Ramos (cell line): ENCODE results near the gene FKBP3.
"Not testable (repeated sequence)": the region's sequence is repeated elsewhere in the genome, so short reads cannot be mapped to it uniquely, and the experiment has no call there.

Source experiments
- in situ Hi-C: fragments of 300-500 bp; cut with MboI; formaldehyde crosslinking; loops from one replicate; pipeline ENCODE4 v1.14.3; 2022; ENCODE audit warnings: low sequenced_read_pairs; ENCODE audit not compliant: unreplicated experiment

Gene FKBP3

DNA sequence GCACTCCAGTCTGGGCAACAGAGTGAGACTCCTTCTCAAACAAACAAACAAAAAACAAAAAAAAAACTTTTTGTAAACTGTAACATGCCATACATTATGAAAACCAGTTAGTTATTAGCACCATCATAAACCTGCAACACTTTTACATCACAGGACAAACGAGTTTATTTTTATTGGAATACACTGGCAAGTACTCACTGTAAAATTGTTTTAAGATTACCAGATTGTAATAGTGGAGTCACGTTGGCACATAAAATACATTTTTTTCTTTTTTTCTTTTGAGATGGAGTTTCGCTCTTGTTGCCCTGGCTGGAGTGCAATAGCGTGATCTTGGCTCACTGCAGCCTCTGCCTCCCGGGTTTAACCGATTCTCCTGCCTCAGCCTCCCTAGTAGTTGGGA, 15.7 kb downstream of the FKBP3 start:
- in situ Hi-C loops, result no loop called here

DNA sequence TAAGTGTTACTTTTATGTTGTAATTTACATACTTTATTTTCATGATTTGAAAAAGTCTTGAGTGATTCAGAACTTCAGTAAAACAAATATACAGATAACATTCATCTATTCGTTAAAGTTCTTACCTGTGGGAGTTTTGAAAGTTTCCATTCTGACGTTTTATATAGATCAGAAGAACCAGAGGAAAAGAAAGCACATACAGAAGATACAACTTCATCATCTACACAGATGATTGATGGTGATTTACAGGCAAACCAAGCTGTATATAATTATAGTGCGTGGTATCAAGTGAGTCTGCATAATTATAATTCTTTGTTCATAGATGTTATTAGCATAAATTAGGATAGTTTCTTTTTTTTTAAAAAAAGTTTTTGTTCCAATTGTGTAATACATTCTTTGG, 20.0 kb downstream of the FKBP3 start:
- in situ Hi-C loops, result no loop called here

DNA sequence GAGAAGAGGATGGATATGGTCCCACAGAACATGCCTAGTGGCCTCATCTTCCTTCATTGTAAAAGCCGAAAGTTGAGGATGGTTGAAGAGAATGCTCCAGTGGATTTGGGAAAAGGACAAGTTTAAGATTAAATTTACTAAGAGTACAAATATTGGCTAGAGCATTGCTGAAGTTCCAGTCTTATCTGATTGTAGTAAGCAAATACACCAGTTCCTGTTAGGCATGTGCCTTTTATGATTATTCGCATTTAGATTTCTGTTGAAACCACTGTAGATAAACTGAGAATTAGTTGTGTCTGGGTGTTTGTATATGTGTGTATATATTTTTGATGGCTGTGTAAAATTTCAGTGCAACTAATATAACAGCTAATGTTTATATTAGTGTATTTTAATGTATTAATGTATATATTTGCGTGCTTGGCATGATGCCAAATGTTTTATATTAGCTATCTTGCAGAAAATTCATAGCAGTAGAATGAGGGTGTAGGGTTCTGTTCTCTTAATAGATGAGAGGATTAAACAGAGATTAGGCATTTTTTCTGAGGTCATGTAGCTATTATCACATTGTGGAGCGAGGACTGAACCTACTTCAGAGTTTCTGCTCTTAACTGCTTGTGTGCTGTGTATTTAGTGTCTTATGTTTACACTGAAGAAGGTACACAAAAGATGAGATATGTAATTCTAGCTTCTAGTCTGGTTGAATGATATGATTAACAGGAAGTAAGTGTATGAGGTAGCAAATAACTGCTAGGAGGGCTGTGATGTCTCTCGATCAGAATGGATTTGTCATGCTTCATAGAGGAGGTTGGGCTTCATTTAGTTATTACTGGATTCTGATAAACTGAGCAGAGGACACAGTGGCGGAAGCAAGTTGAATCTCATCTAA, 21.1 kb downstream of the FKBP3 start:
- in situ Hi-C loops, result no loop called here

DNA sequence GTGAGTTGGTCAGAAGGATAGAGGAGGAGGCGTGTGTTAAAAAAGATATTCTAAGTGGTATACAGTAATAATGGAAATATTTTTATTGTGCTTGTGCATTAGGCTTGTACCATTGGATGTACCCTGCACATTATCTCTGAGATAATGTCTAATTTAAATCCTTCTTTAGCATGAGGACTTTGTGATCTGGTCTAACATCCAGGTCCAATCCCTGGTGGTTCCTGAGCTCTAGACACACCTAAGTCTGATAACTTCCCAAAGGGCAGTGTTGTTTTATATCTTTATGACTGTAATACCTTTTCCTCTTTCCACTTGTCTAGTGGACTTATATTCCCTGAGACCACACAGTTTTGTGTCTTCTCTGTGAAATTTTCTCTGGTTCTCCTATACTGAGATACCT, 29.7 kb downstream of the FKBP3 start:
- in situ Hi-C loops, result no loop called here

DNA sequence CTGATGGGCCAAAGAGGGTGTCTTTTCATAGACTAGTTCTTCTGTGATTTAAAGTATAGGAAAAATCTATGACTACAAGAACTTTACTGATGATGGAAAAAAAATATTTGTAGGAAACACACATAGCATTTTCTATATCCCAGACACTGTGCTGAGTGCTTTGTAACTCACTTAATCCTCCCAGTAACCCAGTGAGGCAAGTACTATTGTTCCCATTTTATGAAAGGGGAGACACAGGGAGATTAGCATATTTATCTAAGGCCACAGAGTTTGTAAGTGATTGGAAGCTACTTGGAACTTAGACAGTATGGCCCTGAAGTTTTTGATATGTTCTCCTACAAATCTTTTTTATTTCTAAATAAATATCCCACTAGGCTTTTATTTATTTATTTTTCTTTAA, 30.5 kb downstream of the FKBP3 start:
- in situ Hi-C loops, result no loop called here

- in situ Hi-C loops, result no loop called here
Measured at GRCh38 chr14:45096218-45096617, 38.1 kb downstream of the FKBP3 start.

- in situ Hi-C loops, result no loop called here
Measured at GRCh38 chr14:45095143-45095542, 39.1 kb downstream of the FKBP3 start.

DNA sequence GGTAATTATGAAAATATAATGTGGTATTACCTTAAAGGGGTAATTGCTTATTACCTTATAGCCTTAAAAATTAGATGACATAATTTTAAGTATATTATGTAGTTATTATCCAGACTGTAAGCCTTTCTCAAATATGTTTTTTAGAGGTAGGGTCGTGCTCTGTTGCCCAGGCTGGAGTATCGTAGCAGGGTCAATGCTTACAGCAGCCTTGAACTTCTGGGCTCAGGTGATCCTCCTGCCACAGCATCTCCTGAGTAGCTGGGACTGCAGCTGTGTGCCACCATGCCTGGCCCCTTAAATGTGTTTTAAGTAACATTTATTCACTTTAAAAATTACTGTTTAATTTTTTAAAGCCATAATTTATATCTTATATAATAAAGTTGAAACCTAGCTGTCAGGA, 40.0 kb downstream of the FKBP3 start:
- in situ Hi-C loops, result no loop called here

DNA sequence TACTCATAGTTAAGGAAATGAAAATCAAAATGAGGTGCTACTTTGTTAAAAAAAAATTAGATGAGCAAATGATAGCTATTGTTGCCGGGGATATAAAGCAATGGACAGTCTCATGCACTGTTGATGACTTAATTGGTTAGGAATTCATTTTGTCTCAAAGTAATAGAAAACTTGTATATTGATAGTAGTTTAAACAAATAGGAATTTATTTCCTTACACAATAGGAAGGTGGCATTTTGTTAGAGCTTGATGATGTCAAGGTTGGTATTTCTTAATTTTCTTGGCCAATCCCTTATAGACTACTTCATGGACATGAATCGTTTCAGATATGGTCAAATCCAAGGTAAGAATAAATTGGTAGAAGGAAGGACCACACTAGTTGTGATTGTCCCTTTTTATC, 42.6 kb downstream of the FKBP3 start:
- in situ Hi-C loops, result no loop called here

- in situ Hi-C loops, result no loop called here
Measured at GRCh38 chr14:45089813-45090212, 44.5 kb downstream of the FKBP3 start.

DNA sequence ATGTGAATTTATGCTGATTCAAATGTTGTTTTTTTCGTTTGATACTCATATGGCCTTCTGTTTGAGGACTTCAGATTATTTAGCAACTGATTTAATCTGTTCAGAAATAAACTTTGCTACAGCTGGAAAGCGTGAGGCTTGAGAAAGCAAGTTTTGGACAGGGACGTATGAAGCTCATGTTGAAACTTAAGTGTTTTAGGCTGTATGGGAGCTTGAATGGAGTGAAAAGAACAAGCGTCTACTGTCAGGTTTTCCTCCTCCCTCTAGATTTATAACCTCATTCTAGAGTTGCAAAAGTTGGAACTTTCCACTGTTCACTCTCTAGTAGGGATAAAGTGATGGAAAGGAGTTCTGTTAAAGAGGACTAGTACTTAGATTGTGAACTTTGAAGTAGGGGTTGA, 49.3 kb downstream of the FKBP3 start:
- in situ Hi-C loops, result no loop called here

DNA sequence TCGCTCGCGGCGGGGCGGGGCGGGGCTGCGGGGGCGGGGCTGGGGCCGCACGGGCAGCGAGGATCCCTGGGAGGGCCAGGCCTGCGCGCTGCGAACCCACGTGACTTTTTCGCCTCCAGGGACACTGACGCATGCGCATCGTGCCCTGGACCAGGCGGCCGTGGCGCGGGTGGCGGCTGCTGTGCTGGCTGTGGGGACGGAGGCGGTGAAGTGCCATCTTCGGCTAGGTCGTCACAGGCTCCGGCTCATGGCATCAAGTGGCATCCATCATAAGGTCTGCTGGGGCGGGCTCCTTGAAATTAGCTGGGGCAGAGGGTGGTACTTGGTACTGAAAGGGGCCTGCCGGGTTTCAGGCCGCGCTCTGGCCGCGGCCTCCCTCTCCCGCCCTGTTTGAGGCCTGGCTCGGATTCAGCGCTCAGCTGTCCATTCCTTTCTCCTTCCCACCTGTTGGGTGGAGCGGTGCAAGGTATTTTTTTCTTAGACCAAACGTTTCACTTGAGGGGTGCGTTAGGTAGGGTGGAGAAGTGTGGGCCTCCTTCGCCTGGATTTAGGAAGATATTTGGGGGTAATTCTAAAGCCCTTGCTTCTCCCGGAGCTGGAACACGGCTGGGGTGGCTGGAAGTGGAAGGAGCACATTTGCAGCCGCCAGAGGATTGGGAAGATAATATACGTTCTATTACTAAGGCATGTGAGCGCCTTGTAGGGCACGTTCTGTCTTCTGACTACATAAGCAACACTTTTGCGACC, 50.1 kb downstream of the FKBP3 start, which contains the start of gene PRPF39:
TSS of gene PRPF39 (plus strand) at position 141 of the 747 bp plus-strand sequence. CDS start 11,124 bp downstream, outside the sequence.
- in situ Hi-C loops, result no loop called here

- in situ Hi-C loops, result no loop called here
Measured at GRCh38 chr14:45083617-45083975, 50.7 kb downstream of the FKBP3 start.

GRCh38 chr14:45082420-45082819, 51.9 kb downstream of the FKBP3 start:
- in situ Hi-C loops, result no loop called here

GRCh38 chr14:45081096-45081495, 53.2 kb downstream of the FKBP3 start:
- in situ Hi-C loops, result not testable (repeated sequence)

DNA sequence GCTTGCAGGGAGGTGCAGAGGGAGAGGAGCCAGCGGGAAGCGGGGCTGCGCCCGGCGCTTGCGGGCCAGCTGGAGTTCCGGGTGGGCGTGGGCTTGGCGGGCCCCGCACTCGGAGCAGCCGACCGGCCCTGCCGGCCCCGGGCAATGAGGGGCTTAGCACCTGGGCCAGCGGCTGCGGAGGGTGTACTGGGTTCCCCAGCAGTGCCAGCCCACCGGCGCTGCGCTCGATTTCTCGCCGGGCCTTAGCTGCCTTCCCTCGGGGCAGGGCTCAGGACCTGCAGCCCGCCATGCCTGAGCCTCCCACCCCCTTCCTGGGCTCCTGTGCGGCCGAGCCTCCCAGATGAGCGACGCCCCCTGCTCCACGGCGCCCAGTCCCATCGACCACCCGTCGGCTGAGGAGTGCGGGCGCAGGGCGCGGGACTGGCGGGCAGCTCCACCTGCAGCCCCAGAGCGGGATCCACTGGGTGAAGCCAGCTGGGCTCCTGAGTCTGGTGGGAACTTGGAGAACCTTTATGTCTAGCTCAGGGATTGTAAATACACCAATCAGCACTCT, 53.8 kb downstream of the FKBP3 start:
- in situ Hi-C loops, result not testable (repeated sequence)

DNA sequence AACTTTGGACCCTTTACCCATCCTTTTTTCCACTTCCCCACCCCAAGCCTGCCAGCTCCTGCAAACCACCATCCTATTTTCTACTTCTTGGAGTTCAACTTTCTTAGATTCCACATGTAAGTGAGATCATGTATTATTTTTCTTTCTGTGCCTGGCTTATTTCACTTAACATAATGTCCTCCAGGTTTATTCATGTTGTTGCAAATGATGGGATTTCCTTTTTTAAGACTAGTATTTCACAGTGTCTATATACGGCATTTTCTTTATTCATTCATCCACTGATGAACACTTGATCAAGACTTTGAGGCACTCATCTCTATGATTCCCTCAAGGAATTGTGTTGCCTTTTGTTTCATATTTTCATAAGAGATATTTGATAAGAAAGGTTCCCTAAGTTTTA, 56.0 kb downstream of the FKBP3 start:
- in situ Hi-C loops, result no loop called here

GRCh38 chr14:45073231-45073879, 60.9 kb downstream of the FKBP3 start:
- in situ Hi-C loops, result no loop called here

DNA sequence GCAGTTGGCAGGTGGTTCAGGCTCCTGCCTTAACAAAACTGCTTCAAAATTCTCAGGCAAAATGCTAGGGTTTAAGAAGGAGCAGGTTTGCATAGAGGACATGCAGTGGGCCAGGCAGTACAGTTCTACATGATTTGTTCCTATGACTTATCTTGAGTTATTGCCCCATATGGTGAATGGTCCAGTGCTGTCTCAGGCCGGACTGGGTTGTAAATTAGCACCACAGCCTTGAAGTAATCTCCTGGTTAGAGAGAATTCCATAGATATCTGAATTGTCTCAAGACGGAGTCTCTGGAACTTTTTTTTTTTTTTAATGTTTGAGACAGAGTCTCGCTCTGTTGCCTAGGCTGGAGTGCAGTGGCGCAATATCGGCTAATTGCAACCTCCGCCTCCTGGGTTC, 62.2 kb downstream of the FKBP3 start:
- in situ Hi-C loops, result no loop called here

DNA sequence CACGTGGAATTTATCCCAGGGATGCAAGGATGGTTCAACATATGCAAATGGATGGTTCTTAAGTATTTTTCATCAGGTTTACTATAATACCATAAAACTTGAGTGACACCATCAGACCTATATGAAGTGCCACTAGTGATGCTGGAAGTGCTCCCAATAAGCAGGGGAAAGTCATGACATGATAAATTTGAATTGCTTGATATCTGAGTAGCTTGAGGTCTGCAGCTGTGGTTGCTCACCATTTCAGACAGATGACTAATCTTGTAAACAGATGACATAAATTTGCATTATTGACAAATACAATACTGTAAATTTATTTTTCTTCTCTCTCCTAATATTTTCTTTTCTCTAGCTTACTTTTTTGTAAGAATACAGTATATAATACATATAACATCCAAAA, 64.1 kb downstream of the FKBP3 start:
- in situ Hi-C loops, result no loop called here

- in situ Hi-C loops, result no loop called here
Measured at GRCh38 chr14:45068396-45068795, 65.9 kb downstream of the FKBP3 start.
